Progenitor cell of endocrine pancreas (in vitro differentiated cells): ENCODE results near the gene TBC1D8. TPM values are rescaled to one million over a fixed set of nuclear protein-coding genes. Genes with fewer than 3 reads are reported as not detected.

Experiments used
- DNase-seq: peaks from one replicate; pipeline ENCODE4 v3.0.0; 2021; ENCODE audit warnings: low spot score; ENCODE audit not compliant: unreplicated experiment
- H3K27ac Mint-ChIP-seq: 2 replicates; pipeline ENCODE4 v1.8.0; 2021; ENCODE audit warnings: mild to moderate bottlenecking, moderate library complexity, mixed read lengths
- H3K27me3 Mint-ChIP-seq: 2 replicates; pipeline ENCODE4 v1.8.0; 2021; ENCODE audit warnings: mixed read lengths
- H3K36me3 Mint-ChIP-seq: 2 replicates; pipeline ENCODE4 v1.8.0; 2022; ENCODE audit warnings: mixed read lengths; ENCODE audit not compliant: insufficient read depth
- H3K4me1 Mint-ChIP-seq: 2 replicates; pipeline ENCODE4 v1.8.0; 2021; ENCODE audit warnings: low read depth, mixed read lengths
- H3K4me3 Mint-ChIP-seq: 2 replicates; pipeline ENCODE4 v1.8.0; 2021; ENCODE audit warnings: low read depth, mild to moderate bottlenecking, moderate library complexity, mixed read lengths
- H3K9me3 Mint-ChIP-seq: 2 replicates; pipeline ENCODE4 v1.8.0; 2021; ENCODE audit warnings: low read depth, mixed read lengths
- total RNA-seq: library from RNA; stranded (reverse); gene quantifications from 2 replicates; pipeline ENCODE4 v1.2.1, GENCODE V29; 2021
- TF ChIP-seq, protein P1 (sequence below): fragments of 200-600 bp; sonication (generic); IDR thresholded peaks from one replicate; pipeline ENCODE4 v1.5.0; 2021; ENCODE audit warnings: antibody characterized with exemption, mild to moderate bottlenecking; ENCODE audit not compliant: unreplicated experiment

TBC1D8 gene
- total RNA-seq, 1 donor from 2014 or later, result 34.8 TPM

DNA sequence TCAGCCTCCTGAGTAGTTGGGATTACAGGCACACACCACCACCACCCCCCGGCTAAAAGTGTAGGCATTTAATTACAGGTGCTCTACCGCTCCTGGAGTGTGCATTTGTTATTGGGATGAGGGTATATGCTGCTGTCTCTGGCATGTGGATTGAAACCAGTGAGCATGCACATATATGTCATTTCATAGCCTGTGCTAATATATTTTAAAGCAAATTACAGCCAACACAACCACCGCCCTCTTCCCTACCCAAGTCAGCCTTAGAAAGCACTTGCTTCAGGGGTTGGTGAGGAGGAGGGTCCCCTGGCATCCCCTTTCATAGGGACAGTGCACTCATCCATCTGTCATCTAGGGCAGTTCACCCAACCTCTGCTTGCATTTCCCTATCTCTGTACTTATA is 10.5 kb upstream of the TBC1D8 start:
- H3K4me1 Mint-ChIP-seq, result peaks cover 4% of the 10 kb centered on the region
- H3K27me3 Mint-ChIP-seq, result no peaks in the 10 kb centered on the region
- no peak for DNase-seq
- H3K9me3 Mint-ChIP-seq, result peaks cover 3% of the 10 kb centered on the region
- no peaks in the 10 kb centered on the region for H3K36me3 Mint-ChIP-seq
- no peak overlapping the region for H3K27ac Mint-ChIP-seq
- TF ChIP-seq, protein P1, sequence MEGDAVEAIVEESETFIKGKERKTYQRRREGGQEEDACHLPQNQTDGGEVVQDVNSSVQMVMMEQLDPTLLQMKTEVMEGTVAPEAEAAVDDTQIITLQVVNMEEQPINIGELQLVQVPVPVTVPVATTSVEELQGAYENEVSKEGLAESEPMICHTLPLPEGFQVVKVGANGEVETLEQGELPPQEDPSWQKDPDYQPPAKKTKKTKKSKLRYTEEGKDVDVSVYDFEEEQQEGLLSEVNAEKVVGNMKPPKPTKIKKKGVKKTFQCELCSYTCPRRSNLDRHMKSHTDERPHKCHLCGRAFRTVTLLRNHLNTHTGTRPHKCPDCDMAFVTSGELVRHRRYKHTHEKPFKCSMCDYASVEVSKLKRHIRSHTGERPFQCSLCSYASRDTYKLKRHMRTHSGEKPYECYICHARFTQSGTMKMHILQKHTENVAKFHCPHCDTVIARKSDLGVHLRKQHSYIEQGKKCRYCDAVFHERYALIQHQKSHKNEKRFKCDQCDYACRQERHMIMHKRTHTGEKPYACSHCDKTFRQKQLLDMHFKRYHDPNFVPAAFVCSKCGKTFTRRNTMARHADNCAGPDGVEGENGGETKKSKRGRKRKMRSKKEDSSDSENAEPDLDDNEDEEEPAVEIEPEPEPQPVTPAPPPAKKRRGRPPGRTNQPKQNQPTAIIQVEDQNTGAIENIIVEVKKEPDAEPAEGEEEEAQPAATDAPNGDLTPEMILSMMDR, result no peak
- H3K4me3 Mint-ChIP-seq, result no peak overlapping the region

DNA sequence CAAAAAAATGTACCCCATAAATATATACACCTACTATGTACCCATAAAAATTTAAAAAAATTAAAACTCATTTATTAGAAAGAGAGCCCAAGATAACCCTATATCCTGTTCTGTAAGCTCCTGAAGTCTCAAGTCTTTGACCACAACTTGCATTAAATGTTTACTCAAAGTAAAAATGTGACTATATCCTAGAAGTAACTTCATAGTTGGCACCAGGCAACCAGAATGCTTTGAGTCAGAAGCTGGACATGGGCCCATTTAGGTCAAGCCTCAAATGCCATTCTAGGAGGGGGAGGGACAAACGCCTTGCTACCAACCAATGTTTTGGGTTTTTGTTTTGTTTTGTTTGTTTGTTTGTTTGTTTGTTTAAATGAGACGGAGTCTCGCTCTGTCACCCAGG is 9.3 kb upstream of the TBC1D8 start:
- Mint-ChIP-seq H3K27me3 (no peaks in the 10 kb centered on the region), H3K27ac (no peak overlapping the region), H3K4me1 (peaks cover 4% of the 10 kb centered on the region), H3K4me3 (no peak overlapping the region), H3K9me3 (no peaks in the 10 kb centered on the region), H3K36me3 (no peaks in the 10 kb centered on the region)
- DNase-seq, result no peak
- TF ChIP-seq, protein P1, result no peak

DNA sequence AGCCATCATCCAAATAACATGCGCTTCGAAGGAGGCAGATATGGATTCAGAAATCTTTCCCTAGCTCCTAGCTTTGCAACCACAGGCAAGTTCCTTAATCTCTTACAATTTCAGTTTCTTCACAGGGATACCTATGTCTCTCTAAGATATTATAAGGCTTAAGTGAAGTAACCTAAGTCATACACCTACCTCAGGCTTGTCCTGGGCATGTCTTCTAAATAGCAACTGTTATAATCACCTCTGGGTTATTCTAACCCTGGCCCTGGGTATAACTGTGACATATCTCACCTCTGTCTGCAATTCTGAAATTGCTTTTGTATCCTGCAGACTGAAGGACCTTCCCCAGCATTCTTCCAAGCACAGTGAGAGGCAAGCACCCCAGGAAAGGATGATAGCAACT is 8.3 kb upstream of the TBC1D8 start:
- DNase-seq, result no peak
- peaks cover 4% of the 10 kb centered on the region for H3K4me1 Mint-ChIP-seq
- TF ChIP-seq, protein P1, result no peak
- H3K27ac Mint-ChIP-seq, result no peak overlapping the region
- H3K27me3 Mint-ChIP-seq, result no peaks in the 10 kb centered on the region
- no peaks in the 10 kb centered on the region for H3K9me3 Mint-ChIP-seq
- H3K36me3 Mint-ChIP-seq, result no peaks in the 10 kb centered on the region
- H3K4me3 Mint-ChIP-seq, result no peak overlapping the region

DNA sequence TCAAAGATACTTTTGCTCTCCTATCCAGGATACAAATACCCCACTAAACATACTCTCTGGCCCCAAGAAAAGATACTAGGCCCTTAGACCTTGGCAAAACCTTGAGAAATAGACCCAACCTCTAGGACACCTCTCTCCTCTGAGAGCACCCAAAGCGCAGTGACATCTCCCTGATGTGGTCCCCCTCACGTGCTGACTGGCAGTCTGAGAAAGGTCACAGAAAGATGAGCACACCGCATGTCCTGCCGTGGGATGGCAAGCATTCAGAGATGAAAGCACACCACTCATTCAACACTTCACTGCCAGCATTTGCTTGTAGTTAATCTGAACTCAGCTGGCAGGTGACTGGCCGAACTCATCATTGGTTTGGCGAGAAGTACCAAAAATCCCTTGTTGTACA is 6.1 kb upstream of the TBC1D8 start:
- Mint-ChIP-seq H3K36me3 (no peaks in the 10 kb centered on the region), H3K27me3 (peaks cover 13% of the 10 kb centered on the region), H3K27ac (no peak overlapping the region), H3K4me1 (peaks cover 13% of the 10 kb centered on the region), H3K4me3 (no peak overlapping the region), H3K9me3 (no peaks in the 10 kb centered on the region)
- TF ChIP-seq, protein P1, result no peak
- DNase-seq, result no peak

DNA sequence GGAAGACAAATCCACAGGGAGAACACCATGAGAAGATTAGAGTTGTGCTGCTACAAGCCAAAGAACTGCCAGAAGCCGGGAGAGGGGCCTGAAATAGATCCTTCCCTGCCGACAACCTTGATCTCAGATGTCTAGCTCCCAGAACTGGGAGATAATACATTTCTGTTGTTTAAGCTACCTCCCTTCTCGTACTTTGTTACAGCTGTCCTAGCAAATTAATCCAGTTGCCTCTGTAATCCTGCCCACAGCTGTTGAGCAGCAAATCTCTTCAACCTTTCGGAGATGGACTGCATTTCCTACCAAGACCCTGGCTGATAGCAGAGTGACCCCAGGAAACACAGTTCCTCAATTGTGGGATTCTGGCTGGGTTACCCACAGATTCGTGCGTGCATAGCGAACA is 2.6 kb upstream of the TBC1D8 start:
- TF ChIP-seq, protein P1, result no peak
- Mint-ChIP-seq H3K27me3 (peaks cover 17% of the 10 kb centered on the region), H3K4me1 (peaks cover 32% of the 10 kb centered on the region), H3K27ac (no peak overlapping the region), H3K4me3 (no peak overlapping the region), H3K9me3 (no peaks in the 10 kb centered on the region), H3K36me3 (no peaks in the 10 kb centered on the region)
- no peak for DNase-seq
